Panc1 (cell line): ENCODE results near the gene CILP2. TPM values are rescaled to one million over a fixed set of nuclear protein-coding genes. Genes with fewer than 3 reads are reported as not detected.

ENCODE experiments used
- ATAC-seq: fragments of 200-7000 bp; cut with Tn5 transposase; 2 replicates; pipeline ENCODE4 v1.9.1; 2020; ENCODE audit warnings: mild to moderate bottlenecking, moderate library complexity
- BruUV-seq: library from RNA; stranded (reverse); fragments of 400-500 nt; replicated peaks from 2 replicates; lab custom pipeline; 2021; lab: Mats Ljungman, UMichigan
- CTCF ChIA-PET: fragments of 300-600 bp; sonication (Branson Sonifier 250); formaldehyde crosslinking; loops from one replicate; lab custom pipeline; 2022; ENCODE audit warnings: antibody characterized with exemption; lab: Charles Lee
- POLR2A ChIA-PET: fragments of 300-600 bp; sonication (Branson Sonifier 250); formaldehyde crosslinking; loops from one replicate; lab custom pipeline; 2022; ENCODE audit warnings: antibody characterized with exemption; lab: Charles Lee
- DNase-seq: peaks from one replicate; pipeline ENCODE4 v3.0.0-alpha.2; 2010; ENCODE audit warnings: low read depth, low spot score
- H3K27ac ChIP-seq: 2 replicates; pipeline ENCODE4 v1.5.1; 2011; ENCODE audit warnings: mild to moderate bottlenecking, low read length, inconsistent platforms
- H3K27me3 ChIP-seq: fragments of 200-500 bp; sonication (Bioruptor generic); 2 replicates; pipeline ENCODE4 v1.6.0; 2014; ENCODE audit warnings: low read length, inconsistent platforms; ENCODE audit not compliant: control insufficient read depth, insufficient read depth
- H3K36me3 ChIP-seq: fragments of 200-500 bp; sonication (Bioruptor generic); 2 replicates; pipeline ENCODE4 v1.5.1; 2014; ENCODE audit warnings: inconsistent platforms, mild to moderate bottlenecking, low read length, moderate library complexity; ENCODE audit not compliant: control insufficient read depth, insufficient read depth
- H3K4me1 ChIP-seq: 2 replicates; pipeline ENCODE4 v1.5.1; 2011; ENCODE audit warnings: inconsistent platforms, mild to moderate bottlenecking, low read length, moderate library complexity; ENCODE audit not compliant: control insufficient read depth, insufficient read depth
- H3K4me3 ChIP-seq, 2 experiments: 2 replicates each; pipeline ENCODE4 v1.5.1; 2011 to 2012; ENCODE audit warnings: low read depth in 2 of 2, low read length in 2 of 2, mild to moderate bottlenecking in 2 of 2, inconsistent platforms in 1 of 2, moderate library complexity in 1 of 2
- H3K9me3 ChIP-seq: fragments of 200-500 bp; sonication (Bioruptor generic); 2 replicates; pipeline ENCODE4 v1.5.1; 2014; ENCODE audit warnings: low read depth, mild to moderate bottlenecking, inconsistent platforms, low read length, moderate library complexity; ENCODE audit not compliant: control insufficient read depth, insufficient read depth
- CTCF ChIP-seq: fragments of 450-650 bp; IDR thresholded peaks from 2 replicates; pipeline ENCODE4 v1.5.1; 2017; ENCODE audit warnings: mild to moderate bottlenecking
- POLR2AphosphoS5 ChIP-seq: IDR thresholded peaks from 2 replicates; pipeline ENCODE4 v1.6.1; 2012; ENCODE audit warnings: mild to moderate bottlenecking, low read depth, low read length, moderate library complexity
- SIN3A ChIP-seq: IDR thresholded peaks from 2 replicates; pipeline ENCODE4 v1.6.1; 2012; ENCODE audit warnings: low read depth, mild to moderate bottlenecking, low read length, moderate library complexity, borderline replicate concordance; ENCODE audit not compliant: insufficient read depth
- TCF7L2 ChIP-seq: IDR thresholded peaks from 2 replicates; pipeline ENCODE4 v1.6.1; 2011; ENCODE audit warnings: mild to moderate bottlenecking, low read depth, low read length, inconsistent platforms
- in situ Hi-C: cut with HindIII; loops from 2 replicates; pipeline ENCODE4 v1.10.0; 2016; ENCODE audit warnings: low sequenced_read_pairs, low pct_unique_long_range_greater_than_20kb
- intact Hi-C: fragments of 100-400 bp; cut with micrococcal nuclease; formaldehyde crosslinking; loops from one replicate; pipeline ENCODE4 v1.10.0; 2022; ENCODE audit not compliant: unreplicated experiment
- total RNA-seq: library from RNA; stranded (reverse); gene quantifications from one replicate; pipeline ENCODE4 v1.2.1, GENCODE V29; 2021; ENCODE audit not compliant: unreplicated experiment
- TF ChIP-seq, protein P1 (sequence below), 2 experiments: IDR thresholded peaks; 2 replicates each; pipeline ENCODE4 v1.6.1; 2011 to 2012; ENCODE audit warnings: low read depth in 2 of 2, control low read depth in 1 of 2, low read length in 1 of 2, mild to moderate bottlenecking in 1 of 2, moderate library complexity in 1 of 2; ENCODE audit not compliant: insufficient read depth in 1 of 2

CILP2 gene
- total RNA-seq, 1 experiment from 2014 or later = 0.46 TPM

DNA sequence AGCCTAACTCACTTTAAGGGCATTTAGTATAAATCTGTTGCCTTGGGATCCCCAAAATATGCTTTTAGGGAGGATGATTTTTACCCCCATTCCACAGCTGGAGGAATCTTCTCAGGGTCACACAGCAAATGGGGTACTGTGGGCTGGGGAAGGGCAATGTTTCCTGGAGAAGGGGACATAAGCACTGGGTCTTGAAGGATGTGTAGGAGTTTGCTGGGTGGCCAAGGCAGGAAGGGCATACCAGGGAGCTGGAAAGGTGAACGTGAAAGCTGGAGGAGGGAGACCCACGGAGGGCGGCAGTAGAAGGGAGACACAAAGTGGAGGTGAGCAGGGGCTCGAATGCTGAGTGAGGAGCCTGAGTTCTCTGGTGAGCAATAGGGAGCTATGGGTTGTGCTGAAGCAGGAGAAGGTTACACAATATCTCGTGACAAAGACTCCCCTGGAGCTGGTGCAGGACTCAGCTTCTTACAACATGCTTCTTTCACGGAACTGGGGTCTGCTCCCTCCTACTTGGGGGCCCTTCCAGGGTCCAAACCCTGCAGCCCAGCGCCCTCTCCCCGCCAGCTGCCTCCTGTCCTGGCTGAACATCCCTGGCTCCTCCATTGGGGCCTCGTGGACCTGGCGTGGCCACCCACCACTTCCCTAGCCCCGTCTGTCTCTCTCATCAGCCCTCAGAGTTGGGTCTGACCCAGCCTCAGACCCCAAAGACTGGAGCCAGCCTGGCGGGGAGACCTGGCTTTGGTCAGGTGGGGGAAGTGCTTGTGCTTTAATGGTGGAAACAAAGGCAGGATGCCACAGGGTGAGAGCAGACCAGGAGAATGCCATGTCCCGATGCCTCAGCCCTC, 11.1 kb downstream of the CILP2 start:
- no peak for TF ChIP-seq SIN3A
- TF ChIP-seq, protein P1, sequence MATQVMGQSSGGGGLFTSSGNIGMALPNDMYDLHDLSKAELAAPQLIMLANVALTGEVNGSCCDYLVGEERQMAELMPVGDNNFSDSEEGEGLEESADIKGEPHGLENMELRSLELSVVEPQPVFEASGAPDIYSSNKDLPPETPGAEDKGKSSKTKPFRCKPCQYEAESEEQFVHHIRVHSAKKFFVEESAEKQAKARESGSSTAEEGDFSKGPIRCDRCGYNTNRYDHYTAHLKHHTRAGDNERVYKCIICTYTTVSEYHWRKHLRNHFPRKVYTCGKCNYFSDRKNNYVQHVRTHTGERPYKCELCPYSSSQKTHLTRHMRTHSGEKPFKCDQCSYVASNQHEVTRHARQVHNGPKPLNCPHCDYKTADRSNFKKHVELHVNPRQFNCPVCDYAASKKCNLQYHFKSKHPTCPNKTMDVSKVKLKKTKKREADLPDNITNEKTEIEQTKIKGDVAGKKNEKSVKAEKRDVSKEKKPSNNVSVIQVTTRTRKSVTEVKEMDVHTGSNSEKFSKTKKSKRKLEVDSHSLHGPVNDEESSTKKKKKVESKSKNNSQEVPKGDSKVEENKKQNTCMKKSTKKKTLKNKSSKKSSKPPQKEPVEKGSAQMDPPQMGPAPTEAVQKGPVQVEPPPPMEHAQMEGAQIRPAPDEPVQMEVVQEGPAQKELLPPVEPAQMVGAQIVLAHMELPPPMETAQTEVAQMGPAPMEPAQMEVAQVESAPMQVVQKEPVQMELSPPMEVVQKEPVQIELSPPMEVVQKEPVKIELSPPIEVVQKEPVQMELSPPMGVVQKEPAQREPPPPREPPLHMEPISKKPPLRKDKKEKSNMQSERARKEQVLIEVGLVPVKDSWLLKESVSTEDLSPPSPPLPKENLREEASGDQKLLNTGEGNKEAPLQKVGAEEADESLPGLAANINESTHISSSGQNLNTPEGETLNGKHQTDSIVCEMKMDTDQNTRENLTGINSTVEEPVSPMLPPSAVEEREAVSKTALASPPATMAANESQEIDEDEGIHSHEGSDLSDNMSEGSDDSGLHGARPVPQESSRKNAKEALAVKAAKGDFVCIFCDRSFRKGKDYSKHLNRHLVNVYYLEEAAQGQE (IDR thresholded peaks at IDR 0.05; ENCODE audit: insufficient read depth in 1 of 2, low read depth in 2 of 2, low read length in 1 of 2) = no peak
- no peak for TF ChIP-seq CTCF
- no peak for TF ChIP-seq POLR2AphosphoS5
- no peak for TF ChIP-seq TCF7L2
- Histone ChIP-seq H3K4me3 (no peak overlapping the region), H3K27ac (no peak overlapping the region), H3K4me1 (no peaks in the 10 kb centered on the region), H3K36me3 (no peaks in the 10 kb centered on the region), H3K9me3 (no peaks in the 10 kb centered on the region), H3K27me3 (no peaks in the 10 kb centered on the region)
- ChIA-PET CTCF (interaction anchor here (0.7 kb wide), 1 partner anchor 17 kb away, joined by 3 read pairs; no protein-coding TSS in a partner anchor), POLR2A (no interaction called here)
- DNase-seq (no peak), ATAC-seq (no peak)
- BruUV-seq = no TSS peak
- intact Hi-C loops (no loop called here), in situ Hi-C loops (no loop called here)

GRCh38 chr19:19549804-19550464, 11.9 kb downstream of the CILP2 start:
- ChIA-PET POLR2A (no interaction called here), CTCF (no interaction called here)
- intact Hi-C loops = no loop called here
- Histone ChIP-seq H3K4me1 (no peaks in the 10 kb centered on the region), H3K36me3 (no peaks in the 10 kb centered on the region), H3K9me3 (no peaks in the 10 kb centered on the region), H3K4me3 (no peak overlapping the region), H3K27me3 (no peaks in the 10 kb centered on the region), H3K27ac (no peak overlapping the region)
- BruUV-seq = no TSS peak
- ATAC-seq (no peak), DNase-seq (no peak)
- TF ChIP-seq SIN3A (no peak), CTCF (no peak), TCF7L2 (no peak), POLR2AphosphoS5 (no peak)
- TF ChIP-seq, protein P1 (IDR thresholded peaks at IDR 0.05; ENCODE audit: insufficient read depth in 1 of 2, low read depth in 2 of 2, low read length in 1 of 2) = no peak
- in situ Hi-C loops = no loop called here
